Measurements from ENCODE around the gene LRRC8A. TPM values are rescaled to one million over a fixed set of nuclear protein-coding genes. Genes with fewer than 3 reads are reported as not detected.

LRRC8A gene
- total and polyA plus RNA-seq, 2 of the 4 experiments (the other 2 are of a cell fraction) = 42.8 to 60.9 TPM

DNA sequence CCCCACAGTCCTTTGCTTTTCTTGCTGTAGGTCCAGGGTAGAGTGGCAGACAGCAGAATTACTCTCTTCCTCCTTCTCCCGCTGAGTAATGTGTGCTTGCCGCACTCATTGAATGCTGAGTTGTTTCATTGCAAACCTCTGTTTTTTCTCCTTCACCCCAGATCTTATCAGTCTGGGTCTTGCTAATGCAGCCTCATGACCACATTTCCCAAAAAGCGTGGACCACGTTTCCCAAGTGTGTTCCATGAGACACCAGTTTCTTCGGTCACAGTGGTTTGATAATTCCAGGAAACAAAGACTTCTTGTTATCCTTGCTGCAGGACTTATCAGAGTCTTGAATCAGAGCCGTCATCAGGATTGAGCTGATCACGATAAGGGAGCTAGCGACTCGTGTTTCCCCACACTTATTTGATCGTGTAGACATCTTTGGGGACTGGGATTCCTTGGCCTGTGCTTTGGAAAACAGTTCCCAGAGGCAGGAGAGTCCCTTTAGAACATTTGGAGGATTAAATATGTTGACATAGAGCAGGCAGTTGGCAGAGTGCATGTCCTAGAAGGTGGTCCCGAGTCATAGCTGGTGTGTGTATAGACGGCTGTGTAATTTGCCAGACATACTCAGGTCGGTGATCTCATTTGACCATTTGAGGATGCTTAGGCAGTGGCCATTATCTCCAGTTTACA, 4.4 kb downstream of the LRRC8A start:
- Histone ChIP-seq H3K9ac (ENCODE audit: low read depth, low read length) (no peak overlapping the region), H3K36me3 (ENCODE audit: control insufficient read depth, insufficient read depth, low read length) (peaks cover 41% of the 10 kb centered on the region), H3K9me1 (ENCODE audit: insufficient read depth, low read length) (peaks cover 33% of the 10 kb centered on the region), H3K4me2 (ENCODE audit: low read depth, low read length) (no peak overlapping the region), H4K91ac (ENCODE audit: insufficient read depth, low read depth, low read length) (no peak overlapping the region), H2AK9ac (replicated peaks; ENCODE audit: low read depth, low read length, poor library complexity) (no peak overlapping the region), H3K4me1 (ENCODE audit: control insufficient read depth, insufficient read depth, low read length) (peaks cover 20% of the 10 kb centered on the region), H3K4ac (ENCODE audit: low read depth, low read length) (no peak overlapping the region), H3K9me3 (ENCODE audit: control insufficient read depth, insufficient read depth, low read length) (no peaks in the 10 kb centered on the region), H3K4me3 (ENCODE audit: insufficient read depth, low read depth, low read length) (no peak overlapping the region), H3K27ac (ENCODE audit: insufficient read depth, low read length) (no peak overlapping the region), H3K56ac (ENCODE audit: extremely low read depth, insufficient read depth, low read length) (no peak overlapping the region), H4K5ac (ENCODE audit: low read depth, low read length) (no peak overlapping the region), H3K23ac (ENCODE audit: low read depth, low read length) (peak overlapping the region; percentile 35; the same call in 1 of the 2 replicates), H2AK5ac (ENCODE audit: low read depth, low read length) (0 out of 2 replicates have a peak overlapping the region, but pooled peaks have one; percentile 35), H3K27me3 (ENCODE audit: control insufficient read depth, insufficient read depth, low read length) (no peaks in the 10 kb centered on the region), H4K8ac (ENCODE audit: low read depth in 2 of 2, low read length in 2 of 2) (peak overlapping the region in 1 of 2 experiments; percentile 11; a peak in 1 of 4 replicates), H3K14ac (replicated peaks; ENCODE audit: low read depth, low read length) (no peak overlapping the region), H4K20me1 (ENCODE audit: insufficient read depth, low read length) (peaks cover 43% of the 10 kb centered on the region), H2BK120ac (ENCODE audit: low read depth, low read length) (no peak overlapping the region), H2BK20ac (ENCODE audit: low read depth, low read length) (peak overlapping the region; percentile 14; the same call in 1 of the 2 replicates), H2AFZ (replicated peaks; ENCODE audit: low read length, poor library complexity) (no peak overlapping the region), H2BK5ac (ENCODE audit: low read depth, low read length, poor library complexity, severe bottlenecking) (no peak overlapping the region), H2BK15ac (ENCODE audit: low read depth, low read length) (no peak overlapping the region), H3K18ac (ENCODE audit: low read depth, low read length) (no peak overlapping the region), H3K79me1 (ENCODE audit: low read depth in 1 of 2, low read length in 2 of 2) (peaks cover 18 to 78% of the 10 kb centered on the region in 2 experiments)
- no TSS peak for BruUV-seq (replicated peaks)
- in situ Hi-C loops (cut with MboI; ENCODE audit: low sequenced_read_pairs) = no loop called here
- intact Hi-C loops (cut with micrococcal nuclease) = no loop called here
- TF ChIP-seq RAD21 (IDR thresholded peaks at IDR 0.05; ENCODE audit: low read length) (no peak), MAFK (IDR thresholded peaks at IDR 0.05; ENCODE audit: low read depth, low read length) (no peak), MAZ (IDR thresholded peaks at IDR 0.05; ENCODE audit: borderline replicate concordance, low read depth, low read length) (no peak), CTCF (conservative IDR thresholded peaks at IDR 0.05; ENCODE audit: low read depth, low read length) (no peak), FOS (IDR thresholded peaks at IDR 0.05; ENCODE audit: low read depth, low read length) (no peak), CHD1 (IDR thresholded peaks at IDR 0.05; ENCODE audit: low read depth, low read length) (no peak), RCOR1 (IDR thresholded peaks at IDR 0.05; ENCODE audit: insufficient replicate concordance, low read length) (no peak), CEBPB (IDR thresholded peaks at IDR 0.05; ENCODE audit: low read depth, low read length) (no peak), RFX5 (IDR thresholded peaks at IDR 0.05; ENCODE audit: low read depth, low read length) (no peak), NFE2L2 (IDR thresholded peaks at IDR 0.05; ENCODE audit: low read depth, low read length) (no peak), BHLHE40 (IDR thresholded peaks at IDR 0.05; ENCODE audit: low read depth, low read length) (no peak), SMC3 (IDR thresholded peaks at IDR 0.05; ENCODE audit: low read depth, low read length) (no peak), POLR2A (IDR thresholded peaks at IDR 0.05; ENCODE audit: low read depth, low read length) (no peak)
- TF ChIP-seq, protein P1, sequence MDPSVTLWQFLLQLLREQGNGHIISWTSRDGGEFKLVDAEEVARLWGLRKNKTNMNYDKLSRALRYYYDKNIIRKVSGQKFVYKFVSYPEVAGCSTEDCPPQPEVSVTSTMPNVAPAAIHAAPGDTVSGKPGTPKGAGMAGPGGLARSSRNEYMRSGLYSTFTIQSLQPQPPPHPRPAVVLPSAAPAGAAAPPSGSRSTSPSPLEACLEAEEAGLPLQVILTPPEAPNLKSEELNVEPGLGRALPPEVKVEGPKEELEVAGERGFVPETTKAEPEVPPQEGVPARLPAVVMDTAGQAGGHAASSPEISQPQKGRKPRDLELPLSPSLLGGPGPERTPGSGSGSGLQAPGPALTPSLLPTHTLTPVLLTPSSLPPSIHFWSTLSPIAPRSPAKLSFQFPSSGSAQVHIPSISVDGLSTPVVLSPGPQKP (IDR thresholded peaks at IDR 0.05; ENCODE audit: borderline replicate concordance, low read depth, low read length) = no peak
- WGBS, 2 experiments (ENCODE audit: extremely low coverage in 2 of 2, insufficient read length in 1 of 2) = 82% methylated on average over 10 of the region's 13 CpGs; no CpG with 5 or more reads in 1 of the 2 experiments
- ChIA-PET POLR2A (ENCODE audit: unreplicated experiment) (no interaction called here), CTCF (no interaction called here)
- ATAC-seq (ENCODE audit: low read depth) = no peak
- dilution Hi-C loops (cut with HindIII; ENCODE audit: low sequenced_read_pairs, unreplicated experiment) = no loop called here
- peak; percentile 43 for DNase-seq
